HEK293T (cell line): ENCODE data around the gene CCDC69.

Source experiments
- ARNT ChIP-seq: fragments of 450-650 bp; IDR thresholded peaks from 2 replicates; pipeline ENCODE4 v1.6.1; 2017; ENCODE audit warnings: mild to moderate bottlenecking
- ELF4 ChIP-seq: fragments of 450-650 bp; IDR thresholded peaks from 2 replicates; pipeline ENCODE4 v1.6.1; 2017; ENCODE audit warnings: antibody characterized with exemption
- FOXA1 ChIP-seq: fragments of 450-650 bp; IDR thresholded peaks from 2 replicates; pipeline ENCODE4 v1.6.1; 2016; ENCODE audit warnings: mild to moderate bottlenecking
- FOXK2 ChIP-seq: fragments of 450-650 bp; IDR thresholded peaks from 2 replicates; pipeline ENCODE4 v1.6.1; 2016; ENCODE audit warnings: mild to moderate bottlenecking
- FOXM1 ChIP-seq: fragments of 450-650 bp; IDR thresholded peaks from 2 replicates; pipeline ENCODE4 v1.6.1; 2017; ENCODE audit warnings: mild to moderate bottlenecking, borderline replicate concordance
- HDGF ChIP-seq: fragments of 450-650 bp; IDR thresholded peaks from 2 replicates; pipeline ENCODE4 v1.6.1; 2017; ENCODE audit warnings: antibody characterized with exemption, borderline replicate concordance
- L3MBTL2 ChIP-seq: fragments of 450-650 bp; conservative IDR thresholded peaks from 2 replicates; pipeline ENCODE4 v1.6.1; 2016; ENCODE audit warnings: mild to moderate bottlenecking
- LEF1 ChIP-seq: fragments of 450-650 bp; IDR thresholded peaks from 2 replicates; pipeline ENCODE4 v1.6.1; 2017; ENCODE audit warnings: mild to moderate bottlenecking, borderline replicate concordance
- PKNOX1 ChIP-seq: fragments of 450-650 bp; IDR thresholded peaks from 2 replicates; pipeline ENCODE4 v1.6.1; 2016
- SP1 ChIP-seq: fragments of 450-650 bp; IDR thresholded peaks from 2 replicates; pipeline ENCODE4 v1.6.1; 2017
- SUZ12 ChIP-seq: fragments of 450-650 bp; IDR thresholded peaks from 2 replicates; pipeline ENCODE4 v1.6.1; 2016; ENCODE audit warnings: mild to moderate bottlenecking
- ZNF384 ChIP-seq: fragments of 450-650 bp; IDR thresholded peaks from 2 replicates; pipeline ENCODE4 v1.6.1; 2016

GRCh38 chr5:151243127-151243526 is 19.2 kb upstream of the CCDC69 start:
- TF ChIP-seq L3MBTL2 (no peak), SP1 (no peak), FOXK2 (no peak), FOXM1 (no peak), PKNOX1 (no peak), LEF1 (no peak), ZNF384 (no peak), HDGF (no peak), ARNT (no peak), SUZ12 (no peak), ELF4 (no peak), FOXA1 (no peak)
